GM12892 (cell line): ENCODE data around the gene ASIC2.

ENCODE experiments used
- POLR2A ChIP-seq: IDR thresholded peaks from 2 replicates; pipeline ENCODE4 v1.6.1; 2011; ENCODE audit warnings: low read depth, low read length, control low read depth
- POLR2AphosphoS5 ChIP-seq: IDR thresholded peaks from 2 replicates; pipeline ENCODE4 v1.6.1; 2011; ENCODE audit warnings: low read depth, low read length, control low read depth

DNA sequence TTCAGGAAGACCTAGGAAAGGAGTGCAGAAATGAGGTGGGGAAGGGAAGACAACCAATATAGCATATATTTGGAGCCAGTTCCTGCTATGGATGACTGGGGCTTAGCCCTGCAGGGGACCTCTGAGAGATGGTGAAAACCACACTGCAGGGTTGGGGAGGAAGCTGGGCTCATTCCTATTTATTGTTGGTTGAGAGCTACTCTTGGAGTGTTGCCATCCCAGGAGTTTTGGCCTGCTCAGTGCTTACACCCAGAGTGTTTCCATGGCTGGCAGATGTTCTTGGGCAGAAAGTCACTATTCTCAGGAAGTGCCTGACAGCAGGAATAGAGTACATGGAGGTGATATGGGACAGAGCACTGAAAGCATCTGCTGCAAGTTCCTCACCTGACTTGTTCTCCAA lies 155.7 kb downstream of the ASIC2 start:
- TF ChIP-seq POLR2A (no peak), POLR2AphosphoS5 (no peak)
